Activated naive CD8-positive, alpha-beta T cell treated with anti-CD3 and anti-CD28 coated beads, Interleukin-2, amount 50 U/mL, for 24 hours (primary cell): ENCODE measurements around the gene PARL.

Experiments used
- ATAC-seq: fragments of 150-1000 bp; cut with Tn5 transposase; one replicate; pipeline ENCODE4 v1.10.0; 2021
- DNase-seq: peaks from one replicate; pipeline ENCODE4 v3.0.0; 2021
- H3K27ac Mint-ChIP-seq: one replicate; pipeline ENCODE4 v1.8.0; 2021; ENCODE audit warnings: mild to moderate bottlenecking, mixed read lengths
- H3K27me3 Mint-ChIP-seq: one replicate; pipeline ENCODE4 v1.8.0; 2021; ENCODE audit warnings: mixed read lengths
- H3K36me3 Mint-ChIP-seq: one replicate; pipeline ENCODE4 v1.8.0; 2021; ENCODE audit warnings: low read depth, mixed read lengths
- H3K4me1 Mint-ChIP-seq: one replicate; pipeline ENCODE4 v1.8.0; 2021; ENCODE audit warnings: mixed read lengths
- H3K4me3 Mint-ChIP-seq: one replicate; pipeline ENCODE4 v1.8.0; 2021; ENCODE audit warnings: mild to moderate bottlenecking, moderate library complexity, mixed read lengths
- H3K9me3 Mint-ChIP-seq: one replicate; pipeline ENCODE4 v1.8.0; 2021; ENCODE audit warnings: mixed read lengths

PARL gene

GRCh38 chr3:183782576-183783276 is 102.0 kb downstream of the PARL start:
- DNase-seq (no peak), ATAC-seq (no peak)
- H3K4me1 Mint-ChIP-seq = peaks cover 4% of the 10 kb centered on the region
- H3K27me3 Mint-ChIP-seq = no peaks in the 10 kb centered on the region
- H3K9me3 Mint-ChIP-seq = no peaks in the 10 kb centered on the region
- H3K36me3 Mint-ChIP-seq = peaks cover 67% of the 10 kb centered on the region
- no peak overlapping the region for H3K4me3 Mint-ChIP-seq
- no peak overlapping the region for H3K27ac Mint-ChIP-seq

- H3K27me3 Mint-ChIP-seq = no peaks in the 10 kb centered on the region
- DNase-seq (no peak), ATAC-seq (no peak)
- H3K27ac Mint-ChIP-seq = no peak overlapping the region
- no peak overlapping the region for H3K4me3 Mint-ChIP-seq
- H3K9me3 Mint-ChIP-seq = no peaks in the 10 kb centered on the region
- H3K36me3 Mint-ChIP-seq = peaks cover 64% of the 10 kb centered on the region
- peaks cover 4% of the 10 kb centered on the region for H3K4me1 Mint-ChIP-seq
These were observed 103.4 kb downstream of the PARL start for GRCh38 chr3:183781246-183781645.

- H3K27me3 Mint-ChIP-seq = no peaks in the 10 kb centered on the region
- H3K9me3 Mint-ChIP-seq = no peaks in the 10 kb centered on the region
- H3K36me3 Mint-ChIP-seq = peaks cover 63% of the 10 kb centered on the region
- H3K27ac Mint-ChIP-seq = no peak overlapping the region
- ATAC-seq = no peak
- H3K4me3 Mint-ChIP-seq = no peak overlapping the region
- no peak for DNase-seq
- H3K4me1 Mint-ChIP-seq = peaks cover 4% of the 10 kb centered on the region
These were observed 104.7 kb downstream of the PARL start for GRCh38 chr3:183779896-183780465.
